ENCODE results near the gene FLAD1.

Gene FLAD1

GRCh38 chr1:154989195-154989860, 6.2 kb downstream of the FLAD1 start:
- ChIA-PET POLR2A (interaction anchor here (0.9 kb wide), 1 partner anchor 18 kb away, joined by 3 read pairs; the partner anchor contains the start of gene SHC1), CTCF (no interaction called here)
- DNase-seq (ENCODE audit: extremely low spot score) = no peak
- TF ChIP-seq FOXM1 (IDR thresholded peaks at IDR 0.05; ENCODE audit: borderline replicate concordance) (no peak), SUZ12 (IDR thresholded peaks at IDR 0.05) (no peak), TARDBP (IDR thresholded peaks at IDR 0.05) (no peak), HDGF (IDR thresholded peaks at IDR 0.05; ENCODE audit: borderline replicate concordance) (no peak), FOXA1 (IDR thresholded peaks at IDR 0.05) (no peak), SP1 (IDR thresholded peaks at IDR 0.05) (no peak), ARNT (IDR thresholded peaks at IDR 0.05) (no peak), LEF1 (IDR thresholded peaks at IDR 0.05; ENCODE audit: borderline replicate concordance) (no peak)

- CTCF ChIA-PET = interaction anchor here (1.0 to 1.2 kb wide), 2 partner anchors 9 to 54 kb away, joined by 3 to 4 read pairs; no protein-coding TSS in a partner anchor
- POLR2A ChIA-PET = no interaction called here
- DNase-seq (ENCODE audit: extremely low spot score) = no peak
- TF ChIP-seq ZNF384 (IDR thresholded peaks at IDR 0.05) = no peak
- TF ChIP-seq FOXA1 (IDR thresholded peaks at IDR 0.05) = no peak
- TF ChIP-seq L3MBTL2 (conservative IDR thresholded peaks at IDR 0.05) = no peak
- TF ChIP-seq FOXM1 (IDR thresholded peaks at IDR 0.05; ENCODE audit: borderline replicate concordance) = no peak
- TF ChIP-seq PKNOX1 (IDR thresholded peaks at IDR 0.05) = no peak
- no peak for TF ChIP-seq HDGF (IDR thresholded peaks at IDR 0.05; ENCODE audit: borderline replicate concordance)
- TF ChIP-seq SP1 (IDR thresholded peaks at IDR 0.05) = no peak
- TF ChIP-seq ELF4 (IDR thresholded peaks at IDR 0.05) = no peak
- TF ChIP-seq FOXK2 (IDR thresholded peaks at IDR 0.05) = no peak
- no peak for TF ChIP-seq SUZ12 (IDR thresholded peaks at IDR 0.05)
- no peak for TF ChIP-seq BHLHE40 (IDR thresholded peaks at IDR 0.05; ENCODE audit: borderline replicate concordance)
- no peak for TF ChIP-seq NFRKB (IDR thresholded peaks at IDR 0.05)
- no peak for TF ChIP-seq TARDBP (IDR thresholded peaks at IDR 0.05)
- TF ChIP-seq LEF1 (IDR thresholded peaks at IDR 0.05; ENCODE audit: borderline replicate concordance) = no peak
- TF ChIP-seq ARNT (IDR thresholded peaks at IDR 0.05) = no peak
- TF ChIP-seq CTBP1 (IDR thresholded peaks at IDR 0.05; ENCODE audit: borderline replicate concordance) = no peak
Measured at GRCh38 chr1:154990276-154990675, 7.1 kb downstream of the FLAD1 start.

GRCh38 chr1:154992721-154993571, 9.8 kb downstream of the FLAD1 start:
- ChIA-PET POLR2A (interaction anchor here (0.7 to 3.6 kb wide), 7 partner anchors 9 to 202 kb away, joined by 3 to 34 read pairs (median 8); partner anchors contain the start of genes CKS1B, FLAD1, PYGO2 and SHC1), CTCF (interaction anchor here (0.6 to 7.8 kb wide), 8 partner anchors 9 to 69 kb away, joined by 3 to 45 read pairs (median 6); partner anchors contain the start of genes FLAD1, PBXIP1 and PYGO2)
- DNase-seq (ENCODE audit: extremely low spot score) = no peak
- TF ChIP-seq ARNT (IDR thresholded peaks at IDR 0.05) (no peak), CTBP1 (IDR thresholded peaks at IDR 0.05; ENCODE audit: borderline replicate concordance) (no peak), L3MBTL2 (conservative IDR thresholded peaks at IDR 0.05) (no peak), ZNF384 (IDR thresholded peaks at IDR 0.05) (no peak), FOXA1 (IDR thresholded peaks at IDR 0.05) (no peak), TARDBP (IDR thresholded peaks at IDR 0.05) (no peak), SUZ12 (IDR thresholded peaks at IDR 0.05) (no peak), HDGF (IDR thresholded peaks at IDR 0.05; ENCODE audit: borderline replicate concordance) (no peak), ELF4 (IDR thresholded peaks at IDR 0.05) (no peak), NFRKB (IDR thresholded peaks at IDR 0.05) (no peak), FOXM1 (IDR thresholded peaks at IDR 0.05; ENCODE audit: borderline replicate concordance) (no peak), BHLHE40 (IDR thresholded peaks at IDR 0.05; ENCODE audit: borderline replicate concordance) (no peak), LEF1 (IDR thresholded peaks at IDR 0.05; ENCODE audit: borderline replicate concordance) (no peak), FOXK2 (IDR thresholded peaks at IDR 0.05) (no peak), PKNOX1 (IDR thresholded peaks at IDR 0.05) (no peak), SP1 (IDR thresholded peaks at IDR 0.05) (no peak)

GRCh38 chr1:154993572-154994268, 10.6 kb downstream of the FLAD1 start, which contains the start of gene LENEP:
LENEP (plus strand) TSS chr1:154993586; CDS start chr1:154993608, 22 bp downstream.
- DNase-seq (ENCODE audit: extremely low spot score) = no peak
- ChIA-PET POLR2A (interaction anchor here (0.8 to 3.6 kb wide), 13 partner anchors 10 to 201 kb away, joined by 3 to 34 read pairs (median 4); partner anchors contain the start of genes ADAM15, CKS1B, EFNA4 and FLAD1), CTCF (interaction anchor here (1.5 to 7.8 kb wide), 5 partner anchors 10 to 68 kb away, joined by 3 to 45 read pairs (median 14); partner anchors contain the start of genes FLAD1 and PBXIP1)
- no peak for TF ChIP-seq PKNOX1 (IDR thresholded peaks at IDR 0.05)
- no peak for TF ChIP-seq FOXM1 (IDR thresholded peaks at IDR 0.05; ENCODE audit: borderline replicate concordance)

GRCh38 chr1:154994269-154994587, 11.1 kb downstream of the FLAD1 start:
- no peak for DNase-seq (ENCODE audit: extremely low spot score)
- ChIA-PET CTCF (interaction anchor here (1.5 to 7.8 kb wide), 6 partner anchors 11 to 67 kb away, joined by 3 to 45 read pairs (median 12); partner anchors contain the start of genes FLAD1 and PBXIP1), POLR2A (interaction anchor here (0.8 to 3.6 kb wide), 13 partner anchors 11 to 200 kb away, joined by 3 to 34 read pairs (median 4); partner anchors contain the start of genes ADAM15, CKS1B, EFNA4 and FLAD1)
- TF ChIP-seq ZNF384 (IDR thresholded peaks at IDR 0.05) (no peak), SUZ12 (IDR thresholded peaks at IDR 0.05) (no peak), SP1 (IDR thresholded peaks at IDR 0.05) (no peak), TARDBP (IDR thresholded peaks at IDR 0.05) (no peak), PKNOX1 (IDR thresholded peaks at IDR 0.05) (no peak), FOXK2 (IDR thresholded peaks at IDR 0.05) (no peak), NFRKB (IDR thresholded peaks at IDR 0.05) (no peak), ARNT (IDR thresholded peaks at IDR 0.05) (no peak), CTBP1 (IDR thresholded peaks at IDR 0.05; ENCODE audit: borderline replicate concordance) (no peak), BHLHE40 (IDR thresholded peaks at IDR 0.05; ENCODE audit: borderline replicate concordance) (no peak)

All from HEK293T (cell line).